Measurements from ENCODE around the gene LRIG1.

- no peak for TF ChIP-seq CTCF (IDR thresholded peaks at IDR 0.05)
- TF ChIP-seq POLR2A (IDR thresholded peaks at IDR 0.05): peak in 1 of 4 donors; percentile 15
- TF ChIP-seq EP300 (IDR thresholded peaks at IDR 0.05): peak in 1 of 4 donors; percentile 60
These were observed 37.7 kb downstream of the LRIG1 start for GRCh38 chr3:66463054-66463631.

Measured in upper lobe of left lung (tissue), 4 donors.